HG02588 (cell line): ENCODE results near the gene MRTFA.
"Not testable (repeated sequence)": the region's sequence is repeated elsewhere in the genome, so short reads cannot be mapped to it uniquely, and the experiment has no call there.

Experiments
- ATAC-seq: cut with Tn5 transposase; IDR thresholded peaks from one replicate; pipeline ENCODE4 v1.9.1; 2021; ENCODE audit warnings: mild to moderate bottlenecking, moderate library complexity; ENCODE audit not compliant: unreplicated experiment

The MRTFA gene

DNA sequence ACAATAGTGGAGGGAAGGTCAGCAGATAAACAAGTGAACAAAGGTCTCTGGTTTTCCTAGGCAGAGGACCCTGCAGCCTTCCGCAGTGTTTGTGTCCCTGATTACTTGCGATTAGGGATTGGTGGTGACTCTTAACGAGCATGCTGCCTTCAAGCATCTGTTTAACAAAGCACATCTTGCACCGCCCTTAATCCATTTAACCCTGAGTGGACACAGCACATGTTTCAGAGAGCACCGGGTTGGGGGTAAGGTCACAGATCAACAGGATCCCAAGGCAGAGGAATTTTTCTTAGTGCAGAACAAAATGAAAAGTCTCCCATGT lies 136.1 kb downstream of the MRTFA start:
- ATAC-seq, result not testable (repeated sequence)

DNA sequence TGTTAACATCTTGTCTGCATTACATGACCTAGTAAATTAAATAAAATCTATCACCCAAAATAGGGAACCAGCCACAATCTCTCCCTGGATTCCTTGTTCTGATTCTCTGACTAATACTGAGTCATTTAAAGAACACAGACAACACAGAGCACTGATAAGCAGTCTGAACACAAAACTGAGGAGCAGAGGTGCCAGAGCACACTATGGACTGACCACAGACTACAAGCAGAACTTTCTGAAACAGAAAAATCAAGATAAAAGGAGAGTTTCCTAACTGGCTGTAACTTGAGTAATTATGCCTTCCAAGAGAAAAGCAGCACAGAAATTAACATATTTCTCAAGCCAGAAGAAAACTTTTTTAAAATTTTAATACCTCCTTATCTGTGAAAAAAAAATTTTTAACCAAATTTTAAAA lies 137.3 kb downstream of the MRTFA start:
- no peak for ATAC-seq

DNA sequence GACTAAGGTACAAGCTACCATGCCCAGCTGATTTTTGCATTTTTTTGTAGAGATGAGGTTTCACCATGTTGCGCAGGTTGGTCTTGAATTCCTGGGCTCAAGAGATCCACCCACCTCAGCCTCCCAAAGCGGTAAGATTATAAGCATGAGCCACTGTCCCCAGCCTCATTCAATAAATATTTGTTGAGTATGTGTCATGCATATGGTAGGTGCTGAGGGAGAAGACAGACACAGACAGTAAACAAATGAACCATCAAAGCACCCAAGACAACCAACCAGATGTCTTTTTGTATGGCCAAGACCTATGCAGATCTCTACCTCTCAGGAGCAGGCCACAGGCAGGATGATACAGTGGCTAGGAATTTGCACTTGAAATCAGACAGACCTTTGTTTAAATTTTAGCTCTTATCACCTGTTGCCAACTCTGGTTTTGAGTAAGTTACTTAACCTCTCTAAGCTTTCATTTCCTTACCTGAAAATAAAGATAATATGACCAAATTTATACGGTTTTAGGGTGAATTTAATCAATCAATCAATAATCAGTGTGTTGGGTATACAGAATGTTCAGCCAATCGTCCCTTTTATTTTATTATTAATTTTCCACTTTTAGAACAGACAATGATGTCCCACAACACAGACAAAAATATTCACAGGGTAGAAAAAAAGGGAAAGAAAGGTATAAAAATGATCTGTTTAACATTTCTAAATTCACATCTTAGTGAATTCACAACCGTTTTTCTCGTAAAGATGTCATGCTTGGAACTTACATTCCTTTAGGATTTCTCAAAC lies 137.9 kb downstream of the MRTFA start:
- ATAC-seq, result no peak

DNA sequence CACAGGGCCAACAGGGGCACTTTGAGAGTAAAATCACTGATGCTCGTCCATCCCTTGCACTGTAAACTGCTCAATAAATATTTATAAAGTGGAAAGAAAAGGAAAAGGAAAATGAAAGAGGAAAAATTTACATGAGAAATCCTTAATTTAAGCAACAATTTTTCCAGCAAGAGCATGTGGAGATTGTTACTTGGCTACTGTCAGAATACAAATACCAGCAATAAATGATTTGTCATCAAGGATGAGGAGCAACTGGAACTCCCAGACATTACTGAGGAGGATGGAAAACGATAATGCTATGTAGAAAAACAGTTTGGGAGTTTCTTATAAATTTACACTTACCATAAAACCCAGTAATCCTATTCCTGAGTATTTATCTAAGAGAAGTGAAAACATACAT lies 143.1 kb downstream of the MRTFA start:
- ATAC-seq, result no peak

DNA sequence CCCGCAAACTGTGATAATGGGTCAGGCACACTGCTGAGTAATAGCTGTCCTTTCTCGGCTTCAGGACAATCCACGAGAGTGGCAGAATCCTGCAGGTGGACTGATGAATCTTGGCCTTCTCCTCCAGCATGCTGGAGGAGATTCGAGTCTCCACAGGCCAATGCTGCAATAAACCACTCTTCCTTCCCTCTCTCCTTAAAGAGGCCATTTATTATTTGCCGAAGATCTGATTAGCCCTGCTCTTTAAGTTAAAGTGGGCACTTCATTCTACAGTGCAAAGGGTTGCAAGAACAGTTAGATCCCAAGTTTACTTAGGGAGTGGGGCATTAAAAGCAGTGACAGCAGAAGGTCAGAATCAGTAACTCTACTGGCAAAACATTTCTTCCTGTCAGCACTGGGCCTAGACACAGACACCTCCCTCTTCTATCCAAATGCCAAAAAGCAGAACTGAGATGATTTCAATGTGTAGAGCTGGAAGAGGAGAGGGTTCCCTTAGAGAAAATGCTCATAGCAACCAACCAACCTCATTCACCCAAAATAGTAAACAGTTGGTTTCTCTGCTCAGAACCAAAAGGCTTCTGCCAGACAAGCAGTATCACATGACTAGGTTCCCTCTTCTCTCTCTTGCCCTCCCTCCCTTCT lies 144.4 kb downstream of the MRTFA start:
- peak; percentile 86 for ATAC-seq

DNA sequence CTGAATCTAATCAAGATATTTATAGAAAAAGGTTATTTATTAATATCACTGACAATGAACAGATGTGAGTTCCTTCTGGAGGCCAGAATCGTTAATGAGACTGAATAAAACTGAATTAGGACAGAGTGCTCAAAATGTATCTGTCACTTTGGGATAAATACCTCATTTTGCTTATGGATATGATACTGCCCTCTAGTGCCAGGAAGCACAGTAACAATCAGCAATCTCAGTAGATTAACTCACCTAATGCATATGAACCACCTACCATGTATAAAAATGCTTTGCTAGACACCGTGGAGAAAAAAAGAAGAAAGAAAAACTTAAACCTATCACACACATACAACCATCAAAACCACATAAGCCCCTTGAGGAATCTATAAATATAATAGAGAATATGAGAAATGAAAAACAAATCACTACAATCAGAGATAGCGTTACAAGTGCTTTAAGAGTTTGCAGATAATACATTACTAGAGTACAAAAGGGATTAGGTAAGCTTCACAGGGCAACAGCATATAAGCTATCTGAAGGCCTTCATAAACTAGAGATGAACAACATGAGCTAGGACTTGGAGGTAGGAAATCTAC lies 148.8 kb downstream of the MRTFA start:
- no peak for ATAC-seq

DNA sequence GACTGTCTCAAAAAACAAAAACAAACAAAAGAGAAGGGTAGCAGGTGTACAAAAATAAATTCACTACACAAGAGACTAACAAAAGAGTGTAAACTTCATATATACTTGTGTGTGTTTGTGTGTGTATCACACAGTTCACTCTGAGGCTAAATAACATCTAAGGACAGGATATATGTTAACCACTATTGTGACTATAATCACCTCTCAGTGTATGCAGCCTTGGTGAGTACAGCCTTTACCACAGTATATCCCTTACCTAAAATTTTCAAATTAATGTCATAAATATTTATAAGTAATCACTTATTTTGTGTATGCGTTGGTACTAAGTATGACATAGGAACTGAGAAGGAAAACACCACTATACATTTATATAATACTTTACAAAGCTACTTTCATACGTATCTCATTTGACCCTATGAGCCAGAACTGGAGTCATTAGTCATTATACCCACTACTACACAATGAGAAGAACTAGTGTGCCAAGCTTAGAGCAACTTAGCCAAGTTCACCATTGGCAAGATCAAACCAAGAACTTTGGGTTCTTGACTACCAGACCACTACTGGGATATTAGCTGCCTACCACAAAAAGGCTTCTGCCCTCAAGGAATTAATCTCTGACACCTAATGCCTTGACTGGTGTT lies 149.4 kb downstream of the MRTFA start:
- no peak for ATAC-seq

DNA sequence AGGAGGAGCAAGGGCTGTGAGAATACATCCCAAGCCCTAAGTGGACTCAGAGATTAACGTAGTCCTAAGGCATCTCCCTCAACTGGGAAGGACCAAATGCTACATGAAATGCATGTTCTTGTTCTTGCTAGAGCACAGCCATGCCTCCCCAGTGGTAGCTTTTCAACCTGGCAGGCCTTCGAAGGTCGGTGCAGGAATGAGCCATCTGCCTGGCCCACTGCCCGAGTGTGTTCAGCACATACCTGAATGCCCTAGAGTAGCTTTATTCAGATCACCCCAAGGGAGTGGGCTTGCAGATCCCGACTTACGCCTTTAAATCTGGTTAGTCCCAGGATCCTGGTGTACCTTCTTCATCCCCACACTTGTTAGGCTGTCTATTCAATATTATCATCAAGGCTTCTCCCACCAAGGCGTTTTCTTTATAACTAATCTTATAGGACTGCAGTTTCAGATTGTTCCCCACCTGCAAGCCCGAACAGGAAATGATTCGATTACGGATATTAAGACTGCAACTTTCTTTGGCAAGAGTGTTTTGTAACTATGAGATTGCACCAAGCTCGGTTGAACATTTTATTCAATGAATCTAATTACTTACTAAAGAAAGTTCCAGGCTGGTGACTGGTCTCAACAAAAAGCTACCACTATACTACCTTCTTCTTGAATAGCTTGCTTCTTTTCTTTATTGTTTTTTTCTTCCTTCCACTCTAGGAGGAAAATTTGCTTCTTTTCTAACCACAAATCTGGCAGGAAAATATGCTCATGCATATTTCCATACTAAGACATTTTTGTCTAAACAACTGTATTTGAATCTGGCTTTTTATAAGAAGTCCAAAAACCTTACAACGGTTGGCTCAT lies 150.5 kb downstream of the MRTFA start:
- no peak for ATAC-seq

DNA sequence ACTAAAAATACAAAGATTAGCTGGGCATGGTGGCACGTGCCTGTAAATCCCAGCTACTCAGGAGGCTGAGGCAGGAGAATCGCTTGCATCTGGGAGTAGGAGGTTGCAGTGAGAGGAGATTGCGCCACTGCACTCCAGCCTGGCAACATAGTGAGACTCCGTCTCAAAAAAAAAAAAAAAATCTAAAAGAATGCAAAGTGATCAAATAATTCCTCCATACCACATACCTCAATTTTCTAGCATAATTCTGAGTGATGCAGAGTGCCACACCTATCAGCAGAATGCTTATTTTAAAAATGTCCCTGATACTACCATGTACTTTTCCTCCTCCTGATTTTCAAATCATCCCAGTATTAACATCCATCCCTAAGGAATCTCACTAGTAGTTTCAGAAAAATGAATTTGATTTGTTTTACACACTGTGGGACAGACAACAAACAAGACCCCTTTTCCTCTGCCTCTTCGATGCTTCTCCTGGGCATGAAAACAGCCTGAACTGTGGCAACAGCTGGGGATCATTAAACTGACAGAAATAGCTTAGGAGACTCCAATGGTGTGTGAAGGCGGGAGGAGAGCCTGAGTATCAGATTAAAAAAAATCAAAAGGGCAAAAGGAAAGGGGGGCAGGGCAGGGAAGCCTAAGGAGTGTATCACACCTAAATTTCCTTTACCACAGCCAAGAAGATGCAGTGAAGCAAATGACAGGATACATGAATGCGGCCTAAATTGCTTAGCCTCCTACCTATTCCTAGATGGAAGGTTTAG lies 151.4 kb downstream of the MRTFA start:
- ATAC-seq, result no peak

DNA sequence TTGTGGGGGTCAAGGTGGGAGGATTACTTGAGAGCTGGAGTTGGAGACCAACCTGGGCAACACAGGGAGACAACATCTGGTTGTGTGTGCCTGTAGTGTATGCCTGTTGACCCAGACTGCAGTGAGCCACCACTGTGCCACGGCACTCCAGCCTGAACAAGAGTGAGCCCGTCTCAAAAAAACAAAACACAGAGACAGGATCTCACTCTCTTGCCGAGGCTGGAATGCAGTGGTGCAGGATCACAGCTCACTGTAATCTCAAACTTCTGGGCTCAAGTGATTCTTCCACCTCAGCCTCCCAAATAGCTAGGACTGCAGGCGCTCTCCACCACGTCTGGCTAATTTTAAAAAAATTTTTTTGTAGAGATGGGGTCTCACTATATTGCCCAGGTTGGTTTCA lies 153.6 kb downstream of the MRTFA start:
- ATAC-seq, result no peak

DNA sequence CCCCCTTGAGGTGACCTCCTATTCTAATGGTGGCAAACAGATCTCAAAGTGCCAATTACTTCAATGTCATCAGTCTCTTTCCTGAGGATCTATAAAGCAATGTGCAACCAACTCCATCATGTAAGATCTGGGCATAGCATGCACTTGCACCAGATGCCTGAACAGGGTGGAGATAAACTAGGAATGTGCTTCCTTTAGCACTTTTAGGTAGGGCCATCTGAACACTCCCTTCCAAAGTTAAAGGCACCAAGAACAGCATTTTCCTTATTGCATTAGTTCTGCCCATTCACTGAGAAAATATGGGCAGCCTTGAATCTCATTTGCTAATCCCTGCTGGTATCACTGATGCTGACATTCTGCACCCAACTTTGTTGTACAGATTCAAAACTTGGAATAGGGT lies 154.1 kb downstream of the MRTFA start:
- no peak for ATAC-seq

DNA sequence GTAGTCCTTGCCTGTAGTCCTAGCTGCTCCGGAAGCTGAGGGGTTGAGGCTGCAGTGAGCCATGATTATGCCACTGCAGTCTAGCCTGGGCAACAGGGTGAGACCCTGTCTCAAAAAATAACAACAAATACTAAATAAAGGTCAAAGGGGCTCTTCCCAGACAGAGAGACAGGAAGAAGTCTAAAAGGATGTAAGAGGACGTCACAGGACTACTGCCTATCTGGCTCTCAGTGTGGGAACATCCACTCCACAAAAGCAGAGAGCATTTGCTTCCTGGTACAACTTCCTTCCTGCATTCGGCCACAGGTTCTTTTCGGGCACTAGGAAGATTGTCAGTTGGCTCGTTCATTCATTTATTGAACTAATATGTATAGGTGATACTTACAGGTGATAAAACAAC lies 155.5 kb downstream of the MRTFA start:
- ATAC-seq, result no peak

DNA sequence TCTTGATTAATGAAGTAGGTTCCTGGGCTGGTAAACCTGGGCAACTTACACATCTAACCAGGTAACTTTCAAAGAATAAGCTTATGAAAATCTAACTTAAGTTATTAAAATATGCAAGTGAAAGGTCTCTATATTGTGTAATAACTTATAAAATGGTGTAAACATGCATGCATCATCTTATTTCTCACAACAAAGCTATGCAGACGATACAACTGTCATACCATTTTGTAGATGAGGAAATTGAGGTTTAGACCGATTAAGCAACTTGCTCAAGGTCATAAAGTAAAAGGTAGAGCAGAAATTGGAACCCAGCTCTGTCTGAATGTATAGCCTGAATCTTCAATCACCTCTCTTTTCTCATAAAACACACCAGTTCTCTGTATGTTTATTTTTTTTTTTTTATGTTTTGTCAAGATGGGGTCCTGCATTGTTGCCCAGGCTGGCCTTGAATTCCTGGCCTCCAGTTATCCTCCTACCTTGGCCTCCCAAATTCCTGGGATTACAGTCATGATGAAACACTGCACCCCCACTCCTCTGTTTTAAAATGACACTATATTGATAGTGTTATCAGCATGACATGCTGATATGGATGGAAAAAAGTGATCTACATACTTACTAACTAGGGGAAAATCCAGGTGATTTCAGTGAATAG lies 156.5 kb downstream of the MRTFA start:
- no peak for ATAC-seq

DNA sequence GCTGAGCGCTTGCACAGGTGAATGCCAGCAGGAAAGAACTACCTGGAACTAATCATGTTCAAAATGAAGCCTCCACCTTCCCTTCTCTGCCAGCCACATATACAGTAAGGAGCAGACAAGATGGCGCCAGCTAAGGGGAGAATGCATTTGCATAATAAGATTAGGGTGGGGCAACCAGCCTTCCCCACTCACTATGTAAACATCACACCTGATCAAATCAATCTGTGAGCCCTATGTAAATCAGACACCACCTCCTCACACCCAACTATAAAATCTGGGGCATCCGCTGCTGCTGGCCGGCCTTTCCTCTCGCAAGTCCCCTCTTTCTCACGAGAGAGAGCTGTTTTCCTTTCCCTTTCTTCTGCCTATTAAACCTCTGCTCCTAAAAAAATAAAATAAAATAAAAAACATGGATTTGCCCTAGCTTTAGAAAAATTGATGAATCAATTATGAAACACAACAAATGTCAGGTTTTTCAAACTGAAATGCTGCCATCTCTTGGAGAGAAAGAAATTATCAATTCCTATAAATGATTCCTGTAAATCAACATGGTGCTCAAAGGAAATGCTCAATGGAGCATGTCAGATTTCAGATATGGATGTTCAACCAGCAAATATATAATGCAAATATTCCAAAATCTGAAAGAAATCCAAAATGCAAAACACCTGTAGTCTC lies 157.3 kb downstream of the MRTFA start:
- ATAC-seq, result no peak

DNA sequence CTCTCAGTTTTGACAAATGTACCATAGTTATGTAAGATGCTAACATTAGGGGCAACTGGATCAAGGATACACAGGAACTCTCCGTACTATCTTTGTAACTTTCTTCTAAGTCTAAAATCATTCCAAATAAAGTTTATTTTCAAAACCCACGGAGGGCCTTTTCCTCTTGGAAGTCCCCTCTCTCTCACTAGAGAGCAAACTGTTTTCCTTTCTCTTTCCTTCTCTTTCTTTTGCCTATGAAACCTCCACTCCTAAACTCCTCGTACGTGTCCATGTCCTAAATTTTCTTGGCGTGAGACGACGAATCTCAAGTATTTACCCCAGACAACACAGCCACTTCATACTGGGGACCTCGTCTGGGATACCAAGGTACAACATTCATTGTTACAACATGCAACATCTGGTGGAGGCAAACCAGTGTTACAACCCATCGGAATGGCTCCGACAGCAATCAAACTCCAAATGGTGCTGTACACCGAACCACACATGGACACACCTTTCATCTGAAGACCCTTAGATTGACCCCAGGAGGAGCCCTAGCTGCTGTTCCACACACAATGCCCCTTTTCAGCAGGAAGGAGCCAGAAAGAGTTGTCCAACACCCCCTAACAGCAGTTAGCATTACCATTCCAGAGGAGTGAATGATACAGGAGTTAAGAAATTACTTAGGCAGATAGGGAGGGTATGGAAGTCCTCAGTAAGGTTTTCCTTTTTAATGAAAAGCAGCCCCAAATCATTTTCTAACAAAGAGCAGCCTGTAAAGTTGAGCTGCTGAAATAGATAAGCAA lies 158.0 kb downstream of the MRTFA start:
- ATAC-seq, result no peak

DNA sequence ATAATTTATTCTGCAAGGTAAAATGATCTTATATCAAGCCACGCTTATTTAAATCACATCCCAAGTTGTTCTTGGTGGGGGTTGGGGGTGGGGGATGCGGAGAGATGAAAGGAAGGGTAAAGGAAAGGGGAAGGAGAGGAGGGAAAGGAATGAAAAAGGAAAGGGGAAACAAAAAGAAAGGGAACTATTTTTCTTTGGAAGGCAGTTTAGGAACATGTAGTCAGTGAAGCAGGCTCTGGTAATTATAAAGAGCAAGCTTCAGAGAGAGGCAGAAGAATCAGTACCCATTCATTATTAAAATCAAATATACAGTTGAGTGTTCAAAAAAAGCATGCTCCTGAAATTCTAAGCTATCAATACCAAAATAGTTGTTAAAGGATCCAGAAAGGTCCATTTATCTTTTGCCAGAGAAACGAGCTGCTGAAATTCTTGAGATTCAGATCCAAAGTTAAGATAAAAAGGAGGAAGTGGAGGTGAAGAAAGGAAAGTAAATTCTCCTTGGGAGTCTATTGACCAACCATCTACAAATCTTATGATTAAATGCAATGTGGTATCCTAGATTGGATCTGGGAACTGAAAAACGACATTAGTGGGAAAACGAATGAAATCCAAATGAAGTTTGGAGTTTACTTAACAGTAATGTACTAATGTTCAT lies 158.7 kb downstream of the MRTFA start:
- no peak for ATAC-seq

DNA sequence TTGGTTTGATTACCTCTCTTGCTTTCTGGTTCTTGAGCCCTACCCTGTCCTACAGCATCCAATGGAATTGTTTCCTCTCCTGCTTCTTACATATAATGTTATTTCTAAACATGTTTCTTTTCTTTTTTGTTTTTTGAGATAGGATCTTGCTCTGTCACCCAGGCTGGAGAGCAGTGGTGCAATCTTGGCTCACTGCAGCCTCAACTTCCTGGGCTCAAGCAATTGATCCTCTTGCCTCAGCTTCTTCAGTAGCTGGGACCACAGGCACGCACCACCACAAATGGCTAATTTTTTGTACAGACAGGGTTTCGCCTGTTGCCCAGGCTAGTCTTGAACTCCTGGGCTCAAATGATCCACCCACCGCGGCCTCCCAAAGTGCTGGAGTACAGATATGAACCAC lies 160.2 kb downstream of the MRTFA start:
- ATAC-seq, result no peak

DNA sequence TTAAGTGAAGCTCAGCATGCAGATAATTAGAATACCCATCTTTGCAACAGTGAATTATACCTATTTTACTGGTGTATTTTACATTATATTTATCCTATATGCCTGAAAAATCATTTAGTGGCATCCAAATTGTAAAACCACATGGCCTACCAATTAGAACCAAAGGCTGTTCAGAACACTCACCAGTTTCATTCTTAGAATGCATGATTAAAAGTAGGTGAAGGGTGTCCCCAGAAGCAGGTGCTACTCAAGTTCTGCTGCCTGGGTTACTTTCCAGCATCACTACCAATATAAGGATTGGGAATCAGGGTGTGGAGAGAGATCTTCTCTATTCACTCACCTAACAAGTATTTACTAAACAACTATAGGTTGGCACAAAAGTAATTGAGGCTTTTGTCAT lies 162.8 kb downstream of the MRTFA start:
- ATAC-seq, result no peak
